Measurements from ENCODE around the gene CLDN20.

- no peak for TF ChIP-seq POLR2AphosphoS5 (IDR thresholded peaks at IDR 0.05; ENCODE audit: low read depth, low read length)
- TF ChIP-seq CTCF (IDR thresholded peaks at IDR 0.05), result no peak
Measured at GRCh38 chr6:155310596-155310995, 46.8 kb downstream of the CLDN20 start.

Measured in Panc1 (cell line).